NCI-H526 (cell line): Measurements from ENCODE around the gene CXCL8.

ENCODE experiments used
- DNase-seq, 2 experiments: peaks; one replicate each; lab custom pipeline; 2025; lab: John Stamatoyannopoulos, UW

Gene CXCL8

DNA sequence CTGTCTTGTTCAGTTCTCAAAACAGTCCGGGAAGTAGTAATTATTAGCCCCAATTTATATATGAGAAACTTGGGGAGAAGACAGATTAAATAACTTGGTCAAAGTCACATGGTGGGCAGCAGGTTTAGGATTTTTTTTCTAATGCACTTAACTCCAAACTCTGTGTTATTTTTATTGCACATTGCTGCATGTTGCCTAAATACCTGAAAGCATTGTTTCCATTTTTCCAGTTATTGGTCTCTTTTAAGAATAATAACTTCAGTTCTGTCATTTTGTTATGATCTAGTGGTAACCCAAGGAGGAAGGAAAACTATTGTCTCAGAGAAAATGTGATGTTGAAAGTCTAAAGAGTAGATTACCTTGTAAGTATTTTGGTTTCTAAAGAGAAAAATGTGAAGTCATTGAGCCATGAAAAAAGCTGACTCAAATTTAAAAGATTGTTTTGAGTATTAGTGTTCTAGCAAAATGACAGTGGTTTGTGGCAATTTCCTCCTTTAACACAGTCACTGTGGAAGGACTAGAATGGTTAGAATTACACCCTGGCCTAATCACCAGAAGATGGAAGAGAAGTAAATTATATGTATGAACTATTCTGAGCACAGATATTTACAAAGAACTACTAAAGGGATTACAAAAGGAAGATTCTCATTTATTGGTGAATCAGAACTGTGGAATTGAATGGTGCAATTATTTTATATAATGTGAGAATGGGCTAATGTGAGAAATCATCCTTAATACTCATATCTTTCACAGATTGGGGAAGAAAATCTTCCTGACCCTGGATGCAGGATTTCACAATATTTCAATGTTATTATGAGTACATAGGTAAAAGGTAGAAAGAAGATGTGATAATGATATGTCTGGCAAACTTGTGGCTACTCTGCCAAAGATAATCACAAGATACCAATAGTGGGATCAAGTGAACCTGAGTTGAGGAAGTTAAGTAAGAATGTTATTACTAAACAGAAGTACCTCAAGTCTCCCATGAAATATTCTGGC, 21.7 kb upstream of the CXCL8 start:
- DNase-seq, result no peak

- DNase-seq, result no peak
Measured at GRCh38 chr4:73721435-73721834, 18.9 kb upstream of the CXCL8 start.

DNA sequence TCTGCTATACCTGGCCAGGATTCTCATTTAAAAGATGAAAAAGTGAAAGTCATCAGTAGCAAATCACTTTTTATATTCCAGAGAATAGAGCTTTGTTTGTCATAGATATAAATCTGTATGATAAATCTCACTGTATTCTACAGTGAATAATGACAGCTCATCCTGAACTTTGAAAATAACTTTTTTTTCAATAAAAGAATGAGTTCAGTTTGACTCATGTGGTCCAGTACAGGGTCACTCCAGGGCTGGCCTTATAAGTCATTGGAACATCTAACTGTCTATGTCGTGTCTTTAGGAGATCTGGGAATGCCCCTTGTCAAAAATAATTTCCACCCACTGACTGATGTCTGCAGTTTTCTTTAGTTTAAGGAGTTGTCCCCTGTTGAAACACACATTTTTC, 18.5 kb upstream of the CXCL8 start:
- DNase-seq, result no peak

DNA sequence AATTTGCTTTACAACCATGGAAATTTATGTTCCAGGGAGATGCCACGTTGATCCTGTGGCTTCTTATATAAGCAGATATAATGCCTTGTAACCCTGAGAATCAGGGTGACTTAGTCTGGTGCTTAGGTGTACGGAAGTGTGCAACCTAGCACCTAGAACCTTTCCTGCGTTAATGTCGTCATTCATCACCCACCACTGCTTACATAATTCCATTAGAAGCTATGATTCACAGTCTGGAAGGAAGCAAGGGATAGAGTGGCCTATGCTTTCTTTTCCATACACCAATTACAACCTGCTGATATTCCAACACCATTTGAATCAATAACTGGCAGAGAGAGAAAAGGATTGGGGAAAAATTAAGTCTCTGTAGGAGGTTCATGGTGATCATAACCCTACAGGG, 17.3 kb upstream of the CXCL8 start:
- no peak for DNase-seq

DNA sequence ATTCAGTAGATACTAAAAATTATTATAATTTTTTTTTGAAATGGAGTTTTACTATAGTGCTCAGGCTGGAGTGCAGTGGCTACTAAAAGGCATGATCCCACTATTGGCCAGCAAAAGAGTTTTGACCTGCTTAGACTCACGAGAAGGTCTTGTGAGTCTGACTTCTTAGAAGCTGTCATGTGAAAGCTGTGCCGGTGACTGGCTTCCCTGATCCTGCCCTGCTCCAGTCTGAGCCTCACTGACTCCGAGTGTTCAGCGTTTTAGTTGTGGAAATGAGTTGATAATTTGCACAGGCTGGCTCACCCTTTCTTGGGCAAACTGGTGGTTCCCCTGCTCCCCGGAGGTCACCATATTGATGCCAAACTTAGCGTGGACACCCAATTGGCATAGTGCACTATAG, 16.4 kb upstream of the CXCL8 start:
- no peak for DNase-seq

DNA sequence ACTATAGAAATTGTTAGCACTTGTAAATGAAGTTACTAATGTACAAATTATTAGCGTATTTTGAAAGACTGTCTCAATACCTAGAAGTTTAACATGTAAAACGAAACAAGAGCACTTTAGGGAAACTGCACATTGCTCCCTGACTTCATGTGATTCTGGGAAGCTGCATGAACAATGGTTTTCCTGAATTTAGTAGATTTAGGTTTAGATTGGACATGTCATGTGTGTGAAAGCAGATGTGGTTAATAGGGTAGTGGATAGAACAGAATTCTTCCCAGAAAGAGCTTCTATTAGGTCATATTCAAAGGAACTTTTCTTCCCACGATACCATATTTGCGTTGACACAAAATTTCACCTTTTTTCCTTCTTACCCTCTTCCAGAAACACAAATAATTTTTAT, 14.9 kb upstream of the CXCL8 start:
- DNase-seq, result no peak

DNA sequence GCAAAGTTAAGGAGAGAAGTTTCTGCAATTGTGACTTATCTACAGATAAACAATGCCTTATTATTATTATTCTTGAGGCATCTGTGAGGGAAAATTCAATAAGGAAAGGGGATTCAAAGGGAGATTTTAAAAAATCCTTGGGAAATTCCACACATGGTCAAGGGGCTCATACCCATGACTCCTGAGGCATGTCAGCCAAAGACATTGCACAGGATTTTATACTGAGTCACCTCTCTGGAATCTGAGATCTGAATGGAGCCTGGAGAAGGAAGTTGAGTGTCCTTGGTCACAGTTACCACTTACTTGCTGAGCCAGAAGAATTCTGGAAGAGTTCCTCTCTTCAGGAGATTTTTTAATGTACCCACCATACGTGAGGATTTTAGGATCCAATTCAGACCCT, 14.4 kb upstream of the CXCL8 start:
- no peak for DNase-seq

DNA sequence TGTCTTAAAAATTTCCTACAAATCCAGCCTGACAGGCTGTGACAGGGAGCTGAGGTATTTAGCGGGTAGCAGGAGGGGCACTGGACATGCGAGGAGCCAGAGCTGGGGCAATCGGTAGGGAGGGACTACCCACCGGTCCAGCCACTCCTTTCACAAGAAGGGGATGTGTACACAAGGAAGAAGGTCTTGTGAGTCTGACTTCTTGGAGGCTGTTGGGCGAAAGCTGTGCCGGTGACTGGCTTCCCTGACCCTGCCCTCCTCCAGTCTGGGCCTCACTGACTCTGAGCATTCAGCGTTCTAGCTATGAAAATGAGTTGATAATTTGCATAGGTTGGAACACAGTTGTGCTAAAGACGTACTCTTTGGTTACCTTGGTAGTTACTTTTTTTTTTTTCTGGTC, 12.7 kb upstream of the CXCL8 start:
- DNase-seq, result peak; percentile 37 to 84

DNA sequence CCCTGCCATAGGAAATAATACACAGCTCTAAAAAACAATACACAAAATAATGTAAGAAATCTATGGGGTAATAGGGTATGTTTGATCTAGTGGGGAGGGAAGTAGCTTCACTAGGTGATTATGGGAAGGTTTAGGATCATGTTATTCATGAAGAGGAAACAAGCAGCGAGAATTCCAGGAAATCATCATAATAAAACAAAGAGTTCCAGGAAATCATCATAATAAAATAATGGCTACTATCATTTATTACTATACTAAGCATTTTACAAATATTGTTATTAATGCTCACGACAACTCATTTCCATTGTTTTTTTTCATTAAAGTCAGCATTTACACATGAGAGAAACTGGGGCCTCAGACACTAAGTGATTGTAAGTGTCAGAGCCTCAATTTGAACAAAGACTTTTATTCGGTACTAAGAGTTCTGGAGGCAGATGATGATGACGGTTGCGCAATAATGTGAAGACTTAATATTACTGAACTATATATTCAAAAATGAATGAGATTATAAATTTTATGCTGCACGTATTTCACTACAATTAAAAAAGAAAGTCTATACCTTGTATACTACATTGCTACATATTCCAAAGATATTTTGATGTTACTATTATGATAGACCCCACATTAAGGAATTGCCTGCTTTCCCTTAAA, 12.2 kb upstream of the CXCL8 start:
- DNase-seq, result no peak

DNA sequence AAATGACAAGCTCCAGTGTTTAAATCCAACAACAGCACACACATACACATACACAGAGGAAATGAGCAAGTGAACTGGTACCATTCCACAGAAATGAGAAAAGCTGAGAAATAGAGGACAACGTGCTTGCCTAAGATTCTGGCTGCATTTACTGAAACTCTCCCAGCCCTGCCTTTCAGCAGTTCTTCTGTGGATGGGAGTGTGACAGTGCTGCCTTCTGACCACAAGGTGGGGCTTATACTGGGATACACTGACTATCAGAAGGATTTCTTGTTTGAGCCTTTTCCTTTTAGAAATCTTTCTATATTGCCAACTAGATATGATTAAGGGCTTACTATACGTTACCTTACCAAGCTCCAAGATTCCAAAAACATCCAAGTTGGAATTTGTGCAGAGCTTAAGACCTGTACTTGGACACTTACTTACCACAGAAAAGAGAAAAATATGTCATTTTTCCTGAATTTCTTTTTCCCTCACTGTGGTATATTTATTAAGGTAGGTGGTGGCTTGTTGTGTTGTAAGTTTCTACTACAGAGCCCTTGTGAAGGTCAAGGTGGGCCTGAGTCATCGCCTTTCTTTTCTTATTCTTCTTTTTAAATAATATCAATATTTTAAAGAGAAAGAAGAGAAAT, 10.7 kb upstream of the CXCL8 start:
- peak; percentile 10 to 73 for DNase-seq

DNA sequence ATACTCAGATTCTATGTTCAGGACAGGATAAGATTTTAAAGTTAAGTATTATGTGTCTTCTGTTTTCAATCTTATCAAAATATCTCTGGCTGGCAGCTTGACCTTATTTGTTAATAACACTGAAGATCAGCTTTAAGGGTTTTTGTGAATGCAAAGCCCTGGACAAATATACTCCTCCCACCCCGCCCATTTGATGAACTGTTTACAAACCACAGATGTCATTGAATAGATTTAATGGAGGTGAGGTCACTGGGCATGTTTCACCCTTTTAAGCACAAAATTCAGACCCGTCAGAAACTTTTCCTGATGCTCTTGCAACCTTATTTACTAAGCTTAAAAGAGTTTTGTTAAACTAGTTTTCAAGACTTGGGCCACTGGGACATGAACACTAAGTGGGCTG, 10.1 kb upstream of the CXCL8 start:
- DNase-seq, result no peak

DNA sequence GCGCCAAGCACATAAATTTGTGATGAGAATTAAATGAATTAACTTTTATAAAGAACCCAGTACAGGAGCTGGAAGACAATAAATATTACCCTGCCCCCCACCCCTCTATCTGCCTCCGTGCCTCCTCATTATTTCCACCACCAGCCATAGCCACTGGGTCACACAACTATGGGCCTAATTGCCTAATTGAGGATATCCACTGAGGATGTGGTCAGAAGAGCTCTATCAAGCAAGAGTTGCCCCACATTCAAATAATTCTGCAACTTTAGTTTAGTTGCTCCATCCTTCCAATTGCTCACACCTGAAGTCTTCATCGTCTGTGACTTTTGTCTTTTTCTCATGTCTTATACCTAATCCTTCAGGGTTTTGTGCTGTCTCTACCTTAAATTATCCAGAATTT, 9.5 kb upstream of the CXCL8 start:
- DNase-seq, result no peak

GRCh38 chr4:73731968-73732610, 8.3 kb upstream of the CXCL8 start:
- DNase-seq, result no peak

- no peak for DNase-seq
Measured at GRCh38 chr4:73732759-73733431, 7.5 kb upstream of the CXCL8 start.

- DNase-seq, result no peak
Measured at GRCh38 chr4:73734530-73735001, 5.8 kb upstream of the CXCL8 start.

GRCh38 chr4:73735231-73735630, 5.1 kb upstream of the CXCL8 start:
- DNase-seq, result no peak

DNA sequence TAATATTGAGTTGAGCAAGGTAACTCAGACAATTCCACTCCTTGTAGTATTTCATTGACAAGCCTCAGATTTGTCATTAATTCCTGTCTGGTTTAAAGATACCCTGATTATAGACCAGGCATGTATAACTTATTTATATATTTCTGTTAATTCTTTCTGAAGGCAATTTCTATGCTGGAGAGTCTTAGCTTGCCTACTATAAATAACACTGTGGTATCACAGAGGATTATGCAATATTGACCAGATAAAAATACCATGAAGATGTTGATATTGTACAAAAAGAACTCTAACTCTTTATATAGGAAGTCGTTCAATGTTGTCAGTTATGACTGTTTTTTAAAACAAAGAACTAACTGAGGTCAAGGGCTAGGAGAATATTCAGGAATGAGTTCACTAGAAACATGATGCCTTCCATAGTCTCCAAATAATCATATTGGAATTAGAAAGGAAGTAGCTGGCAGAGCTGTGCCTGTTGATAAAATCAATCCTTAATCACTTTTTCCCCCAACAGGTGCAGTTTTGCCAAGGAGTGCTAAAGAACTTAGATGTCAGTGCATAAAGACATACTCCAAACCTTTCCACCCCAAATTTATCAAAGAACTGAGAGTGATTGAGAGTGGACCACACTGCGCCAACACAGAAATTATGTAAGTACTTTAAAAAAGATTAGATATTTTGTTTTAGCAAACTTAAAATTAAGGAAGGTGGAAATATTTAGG, 821 bp downstream of the CXCL8 start:
- no peak for DNase-seq

DNA sequence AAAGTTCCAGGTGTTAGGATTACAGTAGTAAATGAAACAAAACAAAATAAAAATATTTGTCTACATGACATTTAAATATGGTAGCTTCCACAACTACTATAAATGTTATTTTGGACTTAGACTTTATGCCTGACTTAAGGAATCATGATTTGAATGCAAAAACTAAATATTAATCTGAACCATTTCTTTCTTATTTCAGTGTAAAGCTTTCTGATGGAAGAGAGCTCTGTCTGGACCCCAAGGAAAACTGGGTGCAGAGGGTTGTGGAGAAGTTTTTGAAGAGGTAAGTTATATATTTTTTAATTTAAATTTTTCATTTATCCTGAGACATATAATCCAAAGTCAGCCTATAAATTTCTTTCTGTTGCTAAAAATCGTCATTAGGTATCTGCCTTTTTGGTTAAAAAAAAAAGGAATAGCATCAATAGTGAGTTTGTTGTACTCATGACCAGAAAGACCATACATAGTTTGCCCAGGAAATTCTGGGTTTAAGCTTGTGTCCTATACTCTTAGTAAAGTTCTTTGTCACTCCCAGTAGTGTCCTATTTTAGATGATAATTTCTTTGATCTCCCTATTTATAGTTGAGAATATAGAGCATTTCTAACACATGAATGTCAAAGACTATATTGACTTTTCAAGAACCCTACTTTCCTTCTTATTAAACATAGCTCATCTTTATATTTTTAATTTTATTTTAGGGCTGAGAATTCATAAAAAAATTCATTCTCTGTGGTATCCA, 1.6 kb downstream of the CXCL8 start:
- DNase-seq, result no peak

GRCh38 chr4:73742490-73743160, 2.3 kb downstream of the CXCL8 start:
- no peak for DNase-seq

DNA sequence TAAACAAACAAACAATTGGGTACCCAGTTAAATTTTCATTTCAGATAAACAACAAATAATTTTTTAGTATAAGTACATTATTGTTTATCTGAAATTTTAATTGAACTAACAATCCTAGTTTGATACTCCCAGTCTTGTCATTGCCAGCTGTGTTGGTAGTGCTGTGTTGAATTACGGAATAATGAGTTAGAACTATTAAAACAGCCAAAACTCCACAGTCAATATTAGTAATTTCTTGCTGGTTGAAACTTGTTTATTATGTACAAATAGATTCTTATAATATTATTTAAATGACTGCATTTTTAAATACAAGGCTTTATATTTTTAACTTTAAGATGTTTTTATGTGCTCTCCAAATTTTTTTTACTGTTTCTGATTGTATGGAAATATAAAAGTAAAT, 2.9 kb downstream of the CXCL8 start:
- no peak for DNase-seq
